Measurements from ENCODE around the gene IPO5.

Gene IPO5

DNA sequence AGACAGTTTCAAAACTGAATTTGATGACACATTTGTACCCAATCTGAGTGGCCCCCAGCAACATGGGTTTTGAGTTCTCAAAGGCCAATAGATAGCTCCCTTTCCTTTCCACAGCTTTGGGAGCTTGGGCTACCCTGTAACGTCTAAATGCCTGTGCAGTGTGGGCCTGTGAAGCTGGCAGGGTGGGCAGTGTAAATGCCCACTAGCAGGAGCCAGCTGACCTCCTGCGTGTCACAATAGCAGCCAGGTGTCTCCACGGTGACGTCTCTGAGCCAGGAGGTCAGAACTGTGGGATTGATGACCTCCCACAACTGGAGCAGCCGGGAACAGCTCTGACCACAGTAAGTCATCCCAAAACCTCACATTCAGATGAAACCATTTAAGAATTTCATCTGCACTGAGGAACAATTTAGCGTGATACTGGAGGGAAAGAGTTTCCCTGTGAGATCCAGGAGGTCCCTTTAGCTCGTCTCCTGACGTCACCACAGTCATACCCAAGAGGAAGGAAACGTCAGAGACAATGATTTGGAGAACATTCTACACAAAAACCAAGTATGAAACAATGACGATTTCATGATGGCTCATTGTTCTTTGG is at the start of gene IPO5:
TSS of gene IPO5 (plus strand) at position 300 of the 595 bp plus-strand sequence. CDS start 23,022 bp downstream, outside the sequence.
- DNase-seq (ENCODE audit: low read depth, low spot score): no peak

- DNase-seq (ENCODE audit: low read depth, low spot score): no peak
Measured at GRCh38 chr13:97904059-97904458, 49.4 kb upstream of the IPO5 start.

GRCh38 chr13:97905517-97905916 is 48.0 kb upstream of the IPO5 start:
- no peak for DNase-seq (ENCODE audit: low read depth, low spot score)

GRCh38 chr13:97911311-97912138 is 42.0 kb upstream of the IPO5 start:
- DNase-seq (ENCODE audit: low read depth, low spot score): no peak

DNA sequence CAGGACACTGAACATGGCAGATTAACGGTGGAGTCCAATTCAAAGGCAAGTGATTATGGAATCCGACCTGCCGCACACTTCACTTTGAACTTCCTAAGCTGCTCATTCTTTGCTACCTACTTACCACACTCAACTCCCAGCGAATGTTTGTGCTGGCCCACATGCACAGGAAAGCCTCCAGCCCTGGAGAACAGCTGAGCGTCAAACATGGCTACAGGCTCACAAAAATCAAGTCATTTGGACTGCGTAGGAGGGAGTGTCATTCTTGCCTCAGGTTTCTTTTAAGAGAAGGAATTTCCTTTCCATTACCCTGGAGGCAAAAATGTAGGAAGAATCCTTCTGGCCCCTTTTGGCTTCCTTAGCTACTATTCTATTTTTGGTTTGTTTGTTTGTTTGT is 41.3 kb upstream of the IPO5 start:
- no peak for DNase-seq (ENCODE audit: low read depth, low spot score)

DNA sequence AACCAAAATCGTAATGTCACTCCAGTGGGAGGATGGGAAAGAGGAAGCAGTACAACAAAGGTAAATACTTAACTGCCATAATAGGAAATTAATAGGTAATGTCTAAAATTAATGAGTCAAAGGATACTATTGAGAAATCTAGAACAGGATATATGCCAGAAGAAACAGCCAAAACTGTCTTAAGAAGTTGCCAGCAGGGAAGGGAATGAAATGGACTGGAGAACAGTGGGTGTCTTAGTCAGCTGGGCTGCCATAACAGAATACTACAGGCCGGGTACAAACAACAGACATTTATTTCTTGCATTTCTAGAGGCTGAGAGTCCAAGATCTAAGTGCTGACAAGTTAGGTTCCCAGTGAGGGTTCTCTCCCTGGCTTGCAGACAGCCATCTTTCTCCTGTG is 40.3 kb upstream of the IPO5 start:
- no peak for DNase-seq (ENCODE audit: low read depth, low spot score)

DNA sequence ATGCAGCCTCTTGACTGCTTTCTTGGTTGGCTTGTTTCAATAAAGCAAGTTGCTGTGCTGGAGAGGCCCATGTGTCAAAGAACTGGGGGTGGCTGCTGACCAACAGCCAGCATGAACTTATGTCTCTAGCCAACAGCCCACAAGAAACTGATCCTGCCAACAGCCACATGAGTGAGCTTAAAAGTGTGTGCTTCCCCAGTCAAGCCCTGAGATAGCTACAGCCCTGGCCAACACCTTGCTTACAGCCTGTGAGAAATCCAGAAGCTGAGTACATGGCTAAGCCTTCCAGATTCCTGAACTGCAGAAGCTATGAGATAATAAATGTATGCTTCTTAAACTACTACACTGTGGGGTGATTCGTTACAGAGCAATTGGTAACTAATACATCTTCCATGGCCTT is 38.9 kb upstream of the IPO5 start:
- no peak for DNase-seq (ENCODE audit: low read depth, low spot score)

- no peak for DNase-seq (ENCODE audit: low read depth, low spot score)
Measured at GRCh38 chr13:97921176-97921816, 32.2 kb upstream of the IPO5 start.

GRCh38 chr13:97928301-97928700 is 25.2 kb upstream of the IPO5 start:
- no peak for DNase-seq (ENCODE audit: low read depth, low spot score)

DNA sequence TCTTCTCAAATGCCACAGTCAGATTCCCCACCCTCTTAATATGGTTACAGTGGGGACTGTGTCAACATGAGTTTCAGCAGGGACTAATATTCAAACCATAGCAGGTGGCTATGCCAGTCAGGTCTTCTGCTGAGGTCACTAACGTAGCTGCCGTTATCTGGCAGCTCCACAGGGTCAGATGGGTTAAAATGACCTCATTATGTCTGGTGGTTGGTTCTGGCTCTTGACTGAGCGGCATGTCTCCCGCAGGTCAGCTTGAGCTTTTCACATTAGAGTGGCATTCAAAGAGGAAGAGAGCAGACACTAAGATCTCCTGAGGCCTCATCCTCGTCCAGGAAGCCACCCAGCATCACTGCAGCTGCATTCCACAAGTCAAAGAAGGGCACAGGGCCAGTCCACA is 21.4 kb upstream of the IPO5 start:
- no peak for DNase-seq (ENCODE audit: low read depth, low spot score)

- no peak for DNase-seq (ENCODE audit: low read depth, low spot score)
Measured at GRCh38 chr13:97932647-97933046, 20.8 kb upstream of the IPO5 start.

DNA sequence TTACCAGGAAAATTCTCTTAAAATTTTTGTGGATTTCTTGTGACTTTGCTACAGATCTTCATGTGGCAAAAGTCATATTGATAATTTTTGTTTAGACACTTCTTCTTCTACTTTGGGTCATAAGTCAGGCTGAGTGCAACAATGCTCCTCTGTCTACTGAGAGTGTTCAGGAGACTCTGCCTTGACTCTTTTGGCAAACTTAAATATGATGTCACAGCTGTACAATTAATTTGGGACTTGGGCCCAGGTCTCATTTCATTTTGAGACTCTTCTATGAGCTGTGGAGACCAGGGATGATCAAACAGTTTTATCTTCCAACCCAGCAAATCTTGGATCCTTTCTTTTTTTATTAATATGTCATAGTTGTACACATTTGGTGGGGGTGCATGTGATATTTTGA is 19.7 kb upstream of the IPO5 start:
- no peak for DNase-seq (ENCODE audit: low read depth, low spot score)

DNA sequence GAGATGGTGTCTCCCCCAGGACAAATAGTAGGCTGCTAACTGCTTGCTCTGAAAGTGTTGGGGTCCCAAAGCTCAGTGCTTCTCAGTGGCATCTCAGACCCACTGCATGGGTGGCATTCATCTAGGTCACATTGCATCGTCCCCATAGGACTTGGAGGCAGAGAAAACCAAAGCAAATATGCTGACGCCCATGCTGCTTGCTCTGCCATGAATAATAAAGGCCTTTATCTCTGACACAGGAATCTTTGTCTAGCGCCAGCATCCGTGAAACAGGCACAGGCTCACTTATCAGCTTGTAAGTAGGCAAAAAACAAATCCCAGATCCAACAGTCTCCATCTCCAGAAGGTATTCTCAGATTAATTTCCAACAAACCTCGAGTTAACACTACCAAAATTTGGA is 18.9 kb upstream of the IPO5 start:
- no peak for DNase-seq (ENCODE audit: low read depth, low spot score)

DNA sequence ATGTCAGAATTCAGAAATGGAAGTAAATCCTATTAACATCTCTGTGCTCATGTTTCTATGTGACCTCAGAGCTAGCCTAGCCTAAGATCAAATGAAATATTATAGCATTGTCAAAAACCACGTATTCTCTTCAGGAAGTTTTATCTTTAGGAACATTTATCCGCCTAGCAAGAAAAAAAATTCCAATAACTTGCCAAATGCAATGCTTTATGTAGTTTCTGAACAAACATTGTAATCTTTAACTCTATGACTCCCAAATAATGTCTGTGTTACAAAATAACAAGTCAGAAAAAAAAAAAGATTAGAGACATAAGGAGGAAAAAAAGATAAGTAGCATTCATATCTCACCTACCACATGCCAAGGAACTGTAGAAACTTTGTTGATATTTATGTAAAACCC is 18.4 kb upstream of the IPO5 start:
- DNase-seq (ENCODE audit: low read depth, low spot score): no peak

DNA sequence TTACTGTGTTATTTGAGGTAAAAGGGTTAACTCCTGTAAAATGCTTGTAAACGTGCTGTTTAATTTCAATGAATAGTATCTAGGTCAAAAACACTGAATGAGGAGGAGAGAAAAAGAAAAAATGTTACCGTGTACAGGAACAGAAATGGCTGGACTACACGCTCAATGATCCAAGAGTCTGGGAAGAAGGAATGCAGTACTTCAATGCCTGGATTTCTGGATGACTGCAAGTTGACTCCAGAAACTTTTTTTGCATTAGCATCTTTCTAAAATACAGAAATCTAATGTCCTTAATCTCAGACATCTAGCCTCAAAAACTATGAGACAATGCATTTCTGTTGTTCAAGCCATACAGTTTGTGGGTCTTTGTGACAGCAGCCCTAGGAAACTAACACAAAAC is 17.4 kb upstream of the IPO5 start:
- DNase-seq (ENCODE audit: low read depth, low spot score): no peak

GRCh38 chr13:97938706-97939475 is 14.6 kb upstream of the IPO5 start:
- DNase-seq (ENCODE audit: low read depth, low spot score): no peak

GRCh38 chr13:97944396-97945029 is 9.0 kb upstream of the IPO5 start:
- DNase-seq (ENCODE audit: low read depth, low spot score): no peak

DNA sequence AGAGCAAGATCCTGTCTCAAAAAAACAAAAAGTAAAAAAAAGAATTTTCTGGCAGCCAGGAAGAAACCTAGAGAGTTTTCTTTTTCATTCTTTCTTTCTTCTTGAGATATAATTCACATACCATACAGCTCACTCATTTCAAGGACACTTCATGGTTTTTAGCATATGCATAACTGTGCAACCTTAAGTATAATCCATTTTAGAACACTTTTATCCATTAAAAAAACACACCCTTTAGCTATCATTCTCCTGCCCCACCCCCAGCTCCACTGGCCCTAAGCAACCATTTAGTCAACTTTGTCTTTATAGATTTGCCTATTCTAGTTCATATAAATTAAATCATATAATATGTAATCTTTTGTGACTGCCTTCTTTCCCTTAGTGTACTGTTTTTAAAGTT is 8.1 kb upstream of the IPO5 start:
- DNase-seq (ENCODE audit: low read depth, low spot score): no peak

- no peak for DNase-seq (ENCODE audit: low read depth, low spot score)
Measured at GRCh38 chr13:97945792-97946419, 7.6 kb upstream of the IPO5 start.

GRCh38 chr13:97946951-97947588 is 6.4 kb upstream of the IPO5 start:
- DNase-seq (ENCODE audit: low read depth, low spot score): no peak

GRCh38 chr13:97948041-97948440 is 5.4 kb upstream of the IPO5 start:
- no peak for DNase-seq (ENCODE audit: low read depth, low spot score)
